HG02981 (cell line): ENCODE results near the gene TECPR2.

Source experiments
- ATAC-seq: cut with Tn5 transposase; IDR thresholded peaks from one replicate; pipeline ENCODE4 v1.9.1; 2021; ENCODE audit warnings: mild to moderate bottlenecking, moderate library complexity; ENCODE audit not compliant: unreplicated experiment

Gene TECPR2

DNA sequence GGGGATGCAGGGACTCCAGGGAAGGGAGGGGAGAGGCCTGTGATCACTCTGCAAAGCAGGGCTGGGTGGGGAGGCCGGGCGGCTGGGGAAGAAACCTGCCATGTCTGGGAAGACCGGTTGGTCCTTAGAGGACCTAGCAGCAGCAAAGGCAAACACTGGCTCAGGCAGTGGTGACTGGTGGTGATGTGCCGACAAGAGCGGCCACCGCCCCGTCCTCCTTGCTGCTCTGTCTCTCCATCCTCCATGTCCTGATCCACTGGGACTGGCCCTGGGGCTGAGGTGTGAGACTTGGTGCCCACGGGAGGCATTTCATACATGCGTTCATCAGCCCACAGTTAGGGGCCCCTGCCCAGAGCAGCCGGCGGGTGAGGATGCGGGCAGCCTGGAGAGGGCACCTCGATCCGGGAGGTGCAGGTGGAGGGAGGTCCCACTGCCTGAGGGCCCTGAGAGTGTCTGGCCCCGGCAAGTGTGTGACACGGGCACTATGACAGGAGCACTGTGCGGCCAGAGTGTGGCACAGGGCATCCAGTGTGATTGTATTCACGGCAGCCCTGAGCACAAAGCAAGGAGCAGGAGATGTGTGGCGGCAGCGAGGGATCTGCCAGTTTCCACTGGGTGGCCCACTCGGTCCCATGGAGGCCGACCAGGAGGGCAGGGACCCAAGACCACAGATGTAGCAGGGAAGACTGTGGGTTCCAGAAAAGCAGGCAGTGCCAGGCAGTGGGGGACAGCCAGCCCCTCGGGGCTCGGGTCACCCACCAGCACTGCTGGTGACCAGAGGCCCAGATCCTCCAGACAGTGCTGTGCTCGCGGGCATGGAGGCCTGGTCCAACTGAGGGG, 133.0 kb downstream of the TECPR2 start:
- no peak for ATAC-seq

DNA sequence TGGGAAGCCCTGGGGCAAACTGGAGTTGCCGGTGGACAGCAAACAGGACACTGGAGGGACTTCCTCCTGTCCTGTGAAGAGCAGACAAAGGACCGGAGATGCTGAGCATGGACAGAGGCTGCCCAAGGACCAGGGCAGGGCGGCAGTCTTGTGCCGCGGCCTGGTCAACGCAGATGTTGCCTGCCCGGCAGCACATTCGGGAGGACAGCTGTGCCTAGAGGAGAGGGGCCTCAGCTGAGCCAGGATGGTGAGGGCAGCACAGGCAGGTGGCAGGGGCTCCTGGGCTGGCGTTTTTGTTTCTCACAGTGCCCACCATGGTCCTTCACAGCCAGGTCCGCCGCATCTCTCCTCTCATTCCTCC, 133.6 kb downstream of the TECPR2 start:
- no peak for ATAC-seq

DNA sequence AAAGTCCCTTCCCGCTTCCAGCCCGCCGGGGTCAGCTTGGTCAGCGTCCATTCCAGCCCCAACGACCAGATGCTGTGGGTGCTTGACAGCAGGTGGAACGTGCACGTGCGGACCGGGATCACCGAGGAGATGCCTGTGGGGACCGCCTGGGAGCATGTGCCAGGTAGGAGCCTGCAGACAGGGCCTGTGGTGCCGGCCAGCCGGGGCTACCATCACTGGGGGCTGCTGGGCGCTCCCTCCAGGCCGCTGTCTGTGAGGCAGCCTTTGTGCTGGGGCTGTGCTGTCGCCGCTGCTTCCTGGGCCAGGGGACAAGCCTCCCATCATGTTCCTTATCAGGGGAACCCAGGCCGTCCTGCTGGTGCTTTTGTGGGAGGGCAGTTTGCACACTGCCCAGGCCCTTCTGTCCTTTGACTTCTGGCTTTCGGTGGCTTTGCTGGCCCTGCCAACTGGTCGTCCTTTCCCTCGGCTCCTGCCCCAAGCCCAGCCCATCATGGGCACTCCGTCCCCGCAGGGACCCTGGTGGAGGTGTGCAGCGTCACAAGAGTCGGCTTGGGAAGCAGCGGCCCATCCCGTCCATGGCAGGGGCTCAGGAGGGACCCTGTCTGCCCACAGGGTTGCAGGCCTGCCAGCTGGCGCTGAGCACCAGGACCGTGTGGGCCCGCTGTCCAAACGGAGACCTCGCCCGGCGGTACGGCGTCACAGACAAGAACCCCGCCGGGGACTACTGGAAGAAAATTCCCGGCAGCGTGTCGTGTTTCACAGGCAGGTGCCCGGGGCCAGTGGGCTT, 134.4 kb downstream of the TECPR2 start:
- no peak for ATAC-seq

DNA sequence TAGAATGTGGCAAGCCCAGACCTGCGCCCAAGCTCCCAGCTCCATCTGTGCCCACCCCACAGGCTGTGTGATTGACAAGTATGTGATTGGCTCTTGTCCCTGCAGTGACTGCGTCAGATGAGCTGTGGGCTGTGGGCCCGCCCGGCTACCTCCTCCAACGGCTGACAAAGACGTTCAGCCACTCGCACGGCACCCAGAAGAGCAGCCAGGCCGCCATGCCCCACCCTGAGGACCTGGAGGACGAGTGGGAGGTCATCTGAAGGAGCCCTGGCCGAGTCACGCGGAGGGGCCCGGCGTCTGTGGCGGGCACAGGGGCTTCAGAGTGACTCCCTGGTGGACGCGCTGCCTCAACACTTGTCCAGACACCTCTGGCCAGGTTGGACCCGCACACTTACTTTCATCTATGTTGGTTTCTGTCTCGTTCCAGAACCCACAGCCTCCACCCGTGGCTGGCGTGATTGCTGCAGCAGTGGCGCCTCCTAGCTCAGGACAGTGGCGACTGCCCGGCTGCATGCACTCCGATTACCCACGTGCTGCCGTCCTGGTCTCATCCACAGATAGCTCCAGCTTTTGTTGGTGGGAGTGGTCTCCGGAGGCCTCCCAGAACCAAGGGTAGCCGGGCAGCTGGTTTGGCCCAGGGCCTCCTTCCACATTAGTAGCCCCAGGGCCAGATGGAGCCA, 135.4 kb downstream of the TECPR2 start:
- ATAC-seq, result no peak

DNA sequence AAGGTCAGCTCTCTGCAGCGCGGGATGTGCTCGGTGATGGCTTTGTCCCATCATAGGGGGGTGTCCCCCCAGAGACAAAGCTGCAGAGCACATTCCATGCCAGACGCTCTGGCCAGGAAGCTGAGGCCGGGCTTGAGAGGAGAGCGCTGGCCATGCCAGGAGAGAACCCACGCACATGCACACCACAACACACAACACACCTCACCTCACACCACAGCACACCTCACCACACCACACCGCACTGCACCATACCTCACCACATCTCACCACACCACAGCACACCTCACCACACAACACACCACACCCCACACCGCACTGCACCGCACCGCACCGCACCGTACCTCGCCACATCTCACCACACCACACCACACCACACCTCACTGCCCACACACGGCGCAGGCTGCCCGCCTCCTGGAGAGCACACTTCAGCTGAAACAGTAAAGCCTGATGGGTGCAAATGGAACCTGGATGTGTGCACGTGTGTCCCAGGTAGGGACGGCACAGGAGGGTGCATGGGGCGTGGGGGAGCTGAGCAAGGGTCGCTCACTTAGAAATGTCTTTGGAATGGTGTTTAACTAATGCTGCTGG, 136.0 kb downstream of the TECPR2 start:
- ATAC-seq, result no peak

DNA sequence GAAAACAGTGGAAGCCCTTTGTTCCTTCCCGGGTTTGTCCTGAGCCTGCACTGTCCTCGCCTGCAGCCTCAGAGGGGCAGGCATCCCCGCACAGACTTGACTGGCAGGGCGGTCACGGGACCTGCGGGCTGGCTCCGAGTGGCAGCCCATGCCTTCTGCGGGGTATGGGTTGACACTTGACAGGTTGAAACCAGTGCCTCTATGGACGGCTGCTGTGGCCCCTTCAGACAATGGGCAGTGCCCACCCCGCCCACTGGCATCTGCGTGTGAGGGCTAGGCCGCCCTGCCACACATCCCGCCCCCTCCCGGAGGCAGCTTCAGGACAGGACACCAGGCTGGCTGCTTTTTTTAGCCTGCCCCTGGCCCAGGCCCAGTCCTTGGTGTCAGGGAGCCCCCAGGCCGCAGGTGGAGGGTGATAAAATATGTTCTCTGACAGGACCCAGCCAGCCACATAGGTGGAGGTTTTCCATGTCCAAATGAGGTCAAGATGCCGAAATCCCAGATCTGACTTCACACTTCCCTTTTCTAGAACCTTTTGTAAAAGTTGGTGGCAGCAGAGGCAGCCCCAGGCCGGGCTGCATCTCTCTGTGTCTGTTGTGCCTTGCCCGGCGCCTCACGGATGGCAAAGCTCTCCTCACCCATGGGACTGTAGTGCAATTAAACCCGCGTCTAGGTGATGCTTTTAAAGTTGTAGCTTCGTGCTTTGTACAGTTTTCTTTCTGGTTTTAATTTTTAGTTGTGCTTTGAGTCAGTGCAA, 136.8 kb downstream of the TECPR2 start:
- no peak for ATAC-seq

DNA sequence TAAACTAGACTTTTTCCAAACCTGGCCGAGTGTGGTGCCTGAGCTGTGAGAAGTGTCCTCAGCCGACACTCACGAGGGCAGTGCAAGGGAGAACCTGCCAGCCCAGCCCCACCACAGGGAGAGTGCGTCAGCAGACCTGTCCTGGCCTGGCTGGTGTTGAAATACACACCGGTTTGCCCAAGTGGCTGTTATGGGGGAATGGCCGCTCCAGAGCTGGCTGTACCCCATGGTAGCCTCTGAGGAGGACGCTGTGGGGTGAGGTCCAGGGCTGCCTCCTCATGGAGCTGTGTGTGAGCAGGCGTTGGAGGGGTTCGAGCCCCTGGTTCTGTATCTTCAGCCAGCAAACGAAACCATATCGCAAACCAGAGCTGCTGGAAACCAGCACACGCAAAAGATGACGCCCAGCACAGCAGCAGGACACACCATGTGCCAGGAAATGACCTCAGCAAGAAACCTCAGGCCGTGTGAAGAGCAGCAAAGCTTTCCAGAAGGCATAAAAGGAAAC, 137.5 kb downstream of the TECPR2 start:
- no peak for ATAC-seq

DNA sequence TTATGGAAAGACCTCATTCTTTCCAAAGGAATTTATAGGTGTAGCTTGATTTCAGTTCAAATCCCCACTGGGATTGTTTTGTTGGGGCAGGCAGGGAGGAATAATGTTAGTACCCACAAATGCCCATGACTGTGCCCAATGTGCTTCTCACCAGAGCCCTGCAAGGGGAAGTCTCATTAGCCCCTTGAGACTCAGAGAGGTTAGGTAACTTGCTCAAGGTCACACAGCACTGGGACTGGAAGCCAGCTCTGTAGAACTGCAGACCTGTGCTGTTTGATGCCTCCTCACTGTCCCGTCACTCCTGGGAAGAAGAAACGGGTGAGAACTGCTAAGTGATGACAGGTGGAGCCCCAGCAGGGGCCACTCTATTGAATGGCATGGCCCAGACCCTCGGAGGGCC, 138.0 kb downstream of the TECPR2 start:
- no peak for ATAC-seq

DNA sequence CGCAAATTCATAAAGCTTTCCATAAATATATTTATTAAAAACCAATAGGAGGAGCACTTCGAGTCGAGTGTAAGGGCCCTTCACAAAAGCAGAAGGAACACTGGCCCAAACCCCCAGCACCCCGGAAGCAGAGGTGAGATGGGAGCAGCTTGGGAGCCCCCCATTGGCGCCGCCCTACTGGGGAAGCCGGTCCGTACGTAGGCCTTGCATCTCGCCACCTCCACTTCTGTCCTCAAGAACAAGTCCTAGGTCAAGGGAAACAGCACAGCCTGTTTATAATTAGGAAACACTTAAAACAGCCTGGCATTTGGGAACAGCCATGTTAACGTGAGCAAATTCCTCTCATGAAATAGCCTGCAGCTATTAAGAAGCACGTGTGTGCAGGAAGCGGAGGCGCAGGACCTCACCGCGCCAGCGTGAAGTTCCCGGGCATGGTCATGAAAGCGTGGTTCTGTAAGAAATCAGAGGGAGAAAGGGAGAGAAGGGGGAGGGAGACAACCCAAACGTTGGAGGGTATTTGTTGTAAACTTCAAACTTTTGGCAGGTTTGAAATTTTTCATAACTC, 139.1 kb downstream of the TECPR2 start:
- ATAC-seq, result no peak

DNA sequence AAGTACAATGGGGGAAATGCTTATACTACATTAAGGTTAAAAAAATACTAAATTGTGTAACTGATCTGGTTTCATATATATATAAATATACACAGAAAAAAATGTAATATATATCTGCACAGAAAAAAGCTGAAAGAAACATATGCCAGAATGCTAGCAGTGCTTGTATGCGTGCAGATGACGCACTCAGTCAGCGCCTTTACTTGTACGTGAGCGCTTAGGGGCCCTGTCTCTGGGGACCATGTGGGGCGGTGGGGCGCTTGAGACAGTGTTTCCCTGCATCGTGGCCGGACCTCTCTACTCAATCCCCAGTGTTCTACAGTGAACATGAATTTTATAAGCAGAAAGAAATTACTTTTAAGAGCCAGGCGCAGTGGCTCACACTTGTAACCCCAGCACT, 139.8 kb downstream of the TECPR2 start:
- no peak for ATAC-seq

DNA sequence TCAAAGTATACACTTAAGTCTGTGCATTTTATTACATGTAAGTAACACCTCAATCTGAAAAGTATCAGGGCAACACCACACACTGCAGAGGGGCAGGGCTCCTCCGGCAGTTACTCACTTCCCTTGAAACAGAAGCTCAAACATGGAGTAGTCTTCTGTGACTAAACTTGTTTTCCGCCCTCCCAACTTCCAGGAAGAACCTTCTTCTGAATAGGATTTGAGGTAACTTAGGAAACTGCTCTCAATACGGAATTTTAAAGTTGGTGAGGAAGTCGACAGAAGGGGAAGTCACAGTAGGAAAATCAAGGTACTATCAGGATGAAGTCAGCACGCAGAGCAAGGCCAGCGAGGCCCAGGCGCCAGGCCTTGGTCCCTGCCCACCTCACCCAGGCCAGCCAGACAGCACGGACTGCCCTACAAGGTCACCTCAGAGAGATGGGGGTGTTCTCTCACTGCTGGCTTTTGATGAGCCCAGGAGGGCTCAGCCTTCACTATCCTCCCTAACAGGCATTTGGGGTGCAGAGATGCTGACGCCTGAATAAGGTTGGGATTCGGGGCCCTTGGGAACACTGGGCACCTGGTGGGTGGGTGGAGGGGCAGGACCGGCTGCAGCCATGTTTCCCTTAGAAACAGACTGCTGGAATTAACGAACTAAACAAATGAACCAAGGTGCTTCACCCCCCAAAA, 141.0 kb downstream of the TECPR2 start:
- ATAC-seq, result no peak

DNA sequence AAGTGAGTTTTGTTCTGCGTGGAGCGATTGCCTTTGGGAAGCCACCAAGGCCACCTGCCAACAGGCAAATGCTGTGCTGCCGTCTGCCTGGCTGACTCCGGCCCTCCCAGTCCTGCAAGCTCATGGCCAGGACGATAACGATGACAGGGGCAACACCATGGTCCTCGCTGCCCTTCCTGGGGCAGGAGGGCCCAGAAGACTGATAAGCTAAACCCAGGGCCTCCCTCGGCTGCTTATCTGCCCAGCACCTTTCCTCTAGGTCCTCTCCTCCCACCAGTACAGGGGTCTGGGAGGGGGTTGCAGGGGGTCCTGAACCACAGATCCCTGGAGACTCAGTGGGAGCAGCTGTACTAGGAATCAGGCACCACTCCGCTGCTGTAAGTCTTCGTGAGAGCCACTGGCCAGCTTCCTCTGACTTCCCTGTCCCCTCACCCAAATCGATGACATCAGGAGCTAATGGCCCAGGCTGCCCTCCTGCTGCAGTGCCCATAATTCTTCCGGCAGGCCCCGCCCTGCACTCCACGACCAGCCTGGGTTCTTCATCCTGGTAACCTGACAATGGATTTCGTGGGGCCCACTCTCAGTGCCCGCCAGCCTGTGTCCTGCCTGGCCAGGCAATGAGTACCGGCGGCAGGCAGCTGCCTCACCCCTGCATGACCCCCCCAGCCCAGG, 141.7 kb downstream of the TECPR2 start:
- no peak for ATAC-seq

DNA sequence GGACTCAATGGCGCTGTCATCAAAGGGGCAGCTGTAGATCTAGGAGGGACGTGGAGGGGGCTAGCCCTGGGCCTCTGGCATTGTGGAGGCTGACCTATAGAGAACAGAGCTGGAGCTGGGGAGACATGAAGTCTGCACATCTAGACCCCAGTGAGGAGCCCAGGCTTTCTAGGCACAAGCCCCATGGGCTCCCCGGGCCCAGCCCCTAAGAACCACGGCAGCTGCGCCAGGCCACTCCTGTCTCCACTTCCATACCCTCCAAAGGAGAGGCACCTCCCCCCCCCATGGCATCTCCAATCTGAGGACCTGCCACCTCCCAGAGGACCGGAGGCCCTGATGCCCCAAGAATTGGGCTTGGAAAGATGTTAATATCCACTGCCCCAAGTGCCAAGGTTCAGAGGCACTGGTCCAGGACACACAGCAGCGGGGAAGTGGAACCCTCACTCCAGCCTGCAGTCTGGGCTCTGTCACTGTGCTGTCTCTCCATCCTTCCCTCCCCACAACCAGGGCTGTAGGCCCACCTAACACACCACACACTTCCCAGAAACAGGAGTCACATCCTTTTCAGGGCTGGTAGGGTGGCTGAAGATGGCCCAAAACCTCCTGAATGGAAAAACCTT, 142.4 kb downstream of the TECPR2 start:
- no peak for ATAC-seq

DNA sequence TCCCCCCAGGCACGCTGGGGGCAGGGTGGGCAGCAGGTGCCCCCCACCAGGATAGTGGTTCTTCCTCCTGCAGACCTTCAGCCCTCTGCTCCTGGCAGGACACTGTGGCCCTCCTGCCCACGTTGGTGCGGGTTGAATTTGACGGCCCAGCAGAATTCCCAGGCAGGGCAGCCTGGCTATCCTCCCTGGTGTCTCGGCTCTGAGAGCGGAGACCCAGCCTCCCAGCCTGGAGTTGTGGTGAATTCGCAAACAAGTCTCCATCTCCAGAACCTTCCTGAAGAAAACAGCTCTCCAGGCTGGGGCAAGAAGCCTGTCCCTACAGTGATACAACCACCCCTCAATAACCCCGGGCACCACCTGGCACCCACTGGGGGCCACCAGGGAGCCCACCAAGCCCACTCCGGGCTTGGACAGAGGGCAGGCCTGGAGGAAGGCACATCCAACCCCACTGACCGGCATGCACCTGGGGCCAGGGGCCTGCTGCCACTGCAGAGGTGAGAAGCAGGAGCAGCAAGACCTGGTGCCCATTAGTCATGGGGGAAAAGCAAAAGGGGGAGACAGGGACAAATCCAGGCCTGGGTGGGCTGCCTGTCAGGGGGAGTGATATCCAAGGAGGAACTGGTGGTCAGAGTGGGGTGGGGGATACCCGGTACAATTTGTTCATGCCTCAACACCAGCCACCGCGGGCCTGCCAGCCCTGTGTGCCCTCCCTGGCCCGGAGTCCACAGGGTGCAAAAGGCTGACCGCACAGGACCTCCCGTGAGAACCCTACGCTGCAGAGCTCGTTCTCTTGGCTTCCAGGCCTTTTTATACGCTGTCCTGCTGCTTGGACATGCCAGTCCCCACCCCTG, 143.3 kb downstream of the TECPR2 start:
- no peak for ATAC-seq

DNA sequence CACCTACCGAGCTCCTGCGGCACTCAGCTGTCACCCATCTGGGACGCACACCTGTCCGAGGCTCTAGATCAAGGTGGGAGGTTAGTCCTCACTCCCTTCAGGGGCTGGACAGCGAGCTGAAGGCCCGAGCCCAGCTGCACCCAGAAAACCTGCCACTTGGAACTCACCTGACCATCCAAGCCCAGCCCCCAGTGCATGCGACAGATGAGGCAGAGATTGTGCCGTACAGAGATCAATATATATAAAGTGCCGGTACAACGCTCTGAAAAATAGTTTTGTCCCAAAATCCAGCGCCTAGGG, 143.8 kb downstream of the TECPR2 start:
- ATAC-seq, result no peak

DNA sequence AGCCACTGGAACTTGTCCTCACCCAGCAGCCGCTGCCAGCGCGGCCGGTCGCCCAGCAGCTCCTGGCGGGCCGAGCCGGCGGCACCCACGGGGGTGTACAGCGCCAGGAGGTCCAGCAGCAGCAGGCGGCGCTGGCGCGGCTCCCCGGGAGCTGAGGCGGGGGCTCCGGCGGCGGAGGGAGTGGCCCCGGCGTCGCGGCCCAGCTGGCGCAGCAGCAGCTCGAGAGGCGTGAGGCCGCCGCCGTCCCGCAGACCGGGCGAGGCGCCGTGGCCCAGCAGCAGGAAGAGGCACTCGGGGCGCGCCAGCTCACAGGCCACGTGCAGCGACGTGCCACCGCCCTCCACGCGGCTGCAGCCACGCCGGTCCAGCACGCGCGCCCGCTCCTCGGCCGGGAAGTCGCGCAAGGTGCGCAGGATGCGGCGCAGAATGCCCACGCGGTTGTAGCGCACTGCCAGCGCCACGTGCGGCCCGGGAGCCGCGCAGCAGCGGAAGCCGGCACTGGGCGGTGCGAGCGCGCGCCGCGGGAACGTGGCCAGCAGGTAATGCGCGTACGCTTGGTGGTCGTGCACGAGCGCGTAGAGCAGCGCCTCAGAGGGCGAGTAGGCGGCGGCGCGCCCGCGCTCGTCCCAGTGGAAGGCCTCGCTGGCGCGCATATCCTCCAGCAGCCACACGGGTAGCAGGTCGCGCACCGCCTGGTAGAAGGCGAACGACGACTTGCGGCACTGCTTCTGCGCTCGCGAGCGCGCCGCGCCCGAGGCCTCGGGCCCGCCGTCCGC, 144.5 kb downstream of the TECPR2 start:
- no peak for ATAC-seq

DNA sequence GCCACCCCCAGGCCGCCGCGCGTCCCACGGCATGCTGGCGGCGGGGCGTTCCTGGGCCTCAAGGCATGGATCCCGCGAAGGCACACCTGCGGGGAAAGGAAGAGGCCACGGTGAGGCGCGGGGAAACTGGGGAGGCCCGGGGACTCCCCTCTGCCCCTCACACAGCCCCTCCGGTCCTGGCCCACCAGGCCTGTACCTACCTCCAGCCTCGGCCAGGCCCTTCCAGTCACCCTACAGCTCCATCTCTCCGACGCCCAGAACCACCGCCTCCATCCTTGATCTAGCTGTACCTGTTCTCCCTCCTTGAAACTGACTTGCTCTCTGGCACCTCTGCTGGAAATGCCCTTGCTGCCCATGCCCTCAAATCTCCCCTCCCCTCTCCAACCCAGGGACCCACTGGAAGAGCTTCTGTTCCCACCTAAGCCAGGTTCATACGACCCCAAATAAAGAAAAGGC, 145.1 kb downstream of the TECPR2 start:
- no peak for ATAC-seq
